ENCODE measurements around the gene UTP25. TPM values are rescaled to one million over a fixed set of nuclear protein-coding genes. Genes with fewer than 3 reads are reported as not detected.
"Not testable (repeated sequence)": the region's sequence is repeated elsewhere in the genome, so short reads cannot be mapped to it uniquely, and the experiment has no call there.

The UTP25 gene
- 1 to 10 TPM; 3.0 to 4.4 TPM for total RNA-seq
- long read RNA-seq, full-length matches to known transcripts = 3 of 8 reads
- long read RNA-seq, partial matches to known transcripts = 2 of 8 reads
- long read RNA-seq, other reads (novel, unspliced or antisense) = 3 of 8 reads

DNA sequence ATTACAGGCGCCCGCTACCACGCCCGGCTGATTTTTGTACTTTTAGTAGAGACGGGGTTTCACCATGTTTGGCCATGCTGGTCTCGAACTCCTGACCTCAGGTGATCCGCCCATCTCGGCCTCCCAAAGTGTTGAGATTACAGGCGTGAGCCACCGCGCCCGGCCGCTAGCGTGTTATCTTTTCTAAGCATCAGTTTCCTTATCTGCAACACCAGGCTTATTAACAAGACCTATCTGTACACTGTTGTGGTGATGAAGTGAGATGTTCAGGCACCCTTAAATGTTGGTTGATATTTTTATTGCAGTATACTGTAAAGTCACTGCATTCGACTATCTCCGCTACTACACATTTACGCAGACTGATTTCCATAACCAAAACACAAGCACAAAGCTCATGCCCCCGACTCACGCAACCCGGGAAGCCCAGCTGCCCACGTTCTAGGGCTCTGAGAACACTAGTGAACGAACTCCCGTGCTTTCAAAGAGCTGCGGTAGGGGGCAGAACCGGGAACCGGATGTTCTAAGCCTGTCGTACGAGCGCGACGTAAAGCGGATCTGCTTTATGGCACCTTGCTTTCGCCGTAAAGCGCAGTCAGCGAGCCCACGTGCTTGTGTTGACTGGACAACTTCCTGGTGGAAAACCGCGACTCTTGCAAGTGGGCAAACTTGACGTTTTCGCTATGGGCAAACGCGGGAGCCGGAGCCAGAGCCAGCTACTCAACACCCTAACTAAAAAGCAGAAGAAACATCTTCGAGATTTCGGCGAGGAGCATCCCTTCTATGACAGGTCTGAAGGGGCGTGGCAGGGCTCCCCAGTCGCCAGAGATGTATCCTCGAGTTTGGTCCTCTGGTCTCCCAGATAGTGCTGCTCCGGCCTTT, at the start of gene UTP25:
UTP25 (plus strand) TSS at position 589 of the 879 bp plus-strand sequence; CDS start at position 681, 92 bp downstream.
- peak; percentile 94 to 95 for ATAC-seq
- DNase-seq = peak; percentile 94
- intact Hi-C loops (cut with DNase I) = no loop called here

- intact Hi-C loops (cut with DNase I) = no loop called here
- ATAC-seq (no peak), DNase-seq (no peak)
These were observed 49.7 kb upstream of the UTP25 start for GRCh38 chr1:209778102-209778501.

DNA sequence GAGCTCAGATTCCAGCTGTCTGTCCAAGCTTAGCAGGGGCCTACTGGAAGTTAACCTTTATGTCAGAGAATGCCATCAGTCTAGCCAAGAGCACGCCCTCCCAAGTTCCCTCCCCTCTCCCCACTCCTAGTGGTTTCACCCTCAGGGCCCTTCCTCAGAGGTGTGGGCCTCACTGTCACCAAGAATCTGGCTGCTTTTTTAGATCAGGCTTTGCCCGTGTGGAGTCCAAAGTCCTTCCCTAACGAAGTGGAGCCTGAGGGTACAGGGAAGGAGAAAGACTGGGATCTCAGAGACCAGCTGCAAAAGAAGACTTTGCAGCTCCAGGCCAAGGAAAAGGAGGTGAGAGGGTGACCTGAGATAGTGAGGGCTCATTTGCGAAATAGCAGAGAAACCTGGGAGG, 47.5 kb upstream of the UTP25 start:
- intact Hi-C loops (cut with DNase I) = loop anchor here in 1 of 2 donors (5.0 kb wide), 1 partner anchor 42 kb away; no protein-coding TSS in a partner anchor
- no peak for DNase-seq
- no peak for ATAC-seq

- intact Hi-C loops (cut with DNase I) = loop anchor here in 1 of 2 donors (5.0 kb wide), 1 partner anchor 39 kb away; no protein-coding TSS in a partner anchor
These were observed 44.4 kb upstream of the UTP25 start for GRCh38 chr1:209783386-209783785.

DNA sequence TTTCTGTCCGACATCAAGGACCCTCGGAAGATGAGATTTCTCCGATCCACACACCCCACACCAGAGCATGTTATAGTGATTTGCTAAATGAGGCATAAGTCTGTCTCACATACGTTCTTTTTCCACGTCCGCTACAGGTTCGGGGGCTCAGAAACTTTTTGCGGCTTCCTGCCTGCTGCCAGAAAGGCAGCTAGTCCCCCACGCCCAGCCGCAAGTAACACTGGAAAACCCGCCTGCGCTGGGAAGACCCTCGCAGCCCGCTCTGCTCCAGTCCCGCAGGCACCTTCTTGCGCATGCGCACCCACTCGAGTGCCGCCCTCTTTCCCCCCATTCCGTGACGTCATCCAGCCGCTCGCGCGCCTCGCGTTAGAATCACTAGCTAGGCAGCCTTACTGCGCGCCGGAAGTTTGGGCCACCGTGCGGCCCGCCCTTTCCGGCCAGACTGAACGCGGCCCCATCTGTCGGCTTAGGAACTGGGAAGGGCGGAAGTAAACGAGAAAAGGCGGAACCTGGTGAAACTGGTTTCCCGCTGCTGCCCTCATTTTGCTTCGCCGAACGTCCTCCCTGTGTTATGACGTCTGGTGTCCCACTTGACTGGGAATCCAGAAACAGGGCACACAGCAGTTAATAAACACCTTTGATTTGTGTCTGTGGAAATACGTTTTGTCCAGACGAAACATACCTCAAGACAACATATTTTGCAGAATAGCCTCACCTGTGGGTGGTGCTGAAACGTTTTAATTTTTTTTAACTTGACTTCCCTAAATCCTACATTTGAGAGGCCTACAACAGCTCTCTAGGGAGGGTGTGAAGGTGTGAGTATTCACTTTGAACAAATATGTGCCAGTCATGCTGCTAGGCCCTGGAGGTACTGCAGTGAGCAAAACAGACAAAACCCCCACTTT, 43.3 kb upstream of the UTP25 start, which contains the start of gene C1orf74:
C1orf74 (minus strand) TSS at position 295 of the 905 bp plus-strand sequence. CDS start 925 bp downstream, outside the sequence.
- intact Hi-C loops (cut with DNase I) = loop anchor here in 1 of 2 donors (5.0 kb wide), 1 partner anchor 38 kb away; no protein-coding TSS in a partner anchor
- DNase-seq (peak; percentile 99), ATAC-seq (peak; percentile 98 to 99)

More at GRCh38 chr1:209783386-209783785, 44.4 kb upstream of the UTP25 start:
- DNase-seq = no peak
- ATAC-seq = no peak

GRCh38 chr1:209785592-209785991, 42.2 kb upstream of the UTP25 start:
- intact Hi-C loops (cut with DNase I) = no loop called here
- no peak for DNase-seq
- no peak for ATAC-seq

DNA sequence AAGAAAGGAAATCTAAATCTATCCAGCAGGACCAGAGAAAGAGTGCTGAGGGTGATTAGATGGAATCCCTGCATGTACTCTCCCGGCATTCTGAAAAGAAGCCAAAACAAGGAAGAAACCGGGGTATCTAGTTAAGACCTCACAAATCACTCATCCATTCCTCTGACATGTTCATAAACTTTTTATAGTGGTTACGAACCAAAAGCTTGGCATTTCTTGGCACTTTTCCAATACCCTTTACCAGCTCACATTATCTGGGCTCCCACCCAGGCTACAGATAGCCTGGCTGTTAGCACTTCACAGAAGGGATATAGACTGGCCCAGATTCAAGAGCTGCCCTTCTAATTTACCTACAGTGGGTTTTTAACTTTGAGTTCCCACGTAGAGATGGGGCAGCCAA, 41.6 kb upstream of the UTP25 start:
- ATAC-seq (no peak), DNase-seq (no peak)
- intact Hi-C loops (cut with DNase I) = no loop called here

DNA sequence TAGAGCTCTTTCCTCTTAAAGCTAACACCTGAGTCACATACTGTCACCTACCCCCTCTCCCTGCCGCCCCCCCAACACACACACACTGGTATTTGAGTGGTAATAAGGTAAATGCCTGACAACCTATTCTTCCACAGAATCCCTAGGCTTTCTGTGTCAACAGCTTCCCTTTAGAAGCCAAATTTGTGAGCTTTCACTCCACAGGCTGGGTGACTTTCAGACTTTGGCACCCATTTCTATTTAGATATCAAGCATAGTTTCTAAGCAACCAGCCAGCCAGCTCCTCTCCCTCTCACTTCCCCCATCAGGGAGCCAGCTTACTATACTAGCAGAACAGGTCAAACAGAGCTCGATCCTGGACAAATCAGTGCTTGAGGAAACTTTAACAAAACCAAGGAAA, 40.2 kb upstream of the UTP25 start:
- intact Hi-C loops (cut with DNase I) = no loop called here
- ATAC-seq (peak; percentile 42 to 50), DNase-seq (no peak)

DNA sequence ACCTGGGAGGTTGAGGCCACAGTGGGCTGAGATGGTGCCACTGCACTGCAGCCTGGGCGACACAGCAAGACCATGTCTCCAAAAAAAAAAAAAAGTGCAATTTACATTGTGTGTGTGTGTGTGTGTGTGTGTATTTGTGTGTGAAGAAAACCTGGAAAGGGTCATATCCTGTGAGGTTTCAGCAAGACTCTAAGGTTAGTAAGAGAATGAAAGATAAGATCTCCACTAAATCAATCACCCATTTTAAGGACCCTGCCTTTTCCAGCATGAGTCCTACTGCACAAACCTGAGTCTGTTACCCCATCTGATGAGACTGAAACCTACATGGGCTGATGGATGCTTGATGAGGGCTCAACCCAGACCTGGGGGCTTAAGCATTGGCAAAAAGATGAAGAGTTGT, 38.5 kb upstream of the UTP25 start:
- no peak for ATAC-seq
- DNase-seq = no peak
- intact Hi-C loops (cut with DNase I) = no loop called here

GRCh38 chr1:209790286-209791193, 37.2 kb upstream of the UTP25 start:
- intact Hi-C loops (cut with DNase I) = no loop called here
- DNase-seq = no peak
- no peak for ATAC-seq

GRCh38 chr1:209791920-209792319, 35.9 kb upstream of the UTP25 start:
- no peak for ATAC-seq
- intact Hi-C loops (cut with DNase I) = no loop called here
- no peak for DNase-seq

DNA sequence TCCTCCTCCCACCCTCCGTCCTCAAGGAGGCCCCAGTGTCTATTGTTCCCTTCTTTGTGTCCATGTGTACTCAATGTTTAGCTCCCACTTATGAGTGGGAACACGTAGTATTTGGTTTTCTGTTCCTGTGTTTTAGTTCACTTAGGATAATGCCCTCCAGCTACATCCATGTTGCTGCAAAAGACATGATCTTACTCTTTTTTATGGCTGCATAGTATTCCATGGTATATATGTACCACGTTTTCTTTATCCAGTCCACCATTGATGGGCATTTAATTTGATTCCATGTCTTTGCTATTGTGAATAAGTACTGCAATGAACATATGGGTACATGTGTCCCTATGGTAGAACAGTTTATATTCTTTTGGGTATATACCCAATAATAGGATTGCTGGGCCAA, 34.1 kb upstream of the UTP25 start:
- ATAC-seq; DNase-seq; intact Hi-C loops (cut with DNase I): not testable (repeated sequence)

DNA sequence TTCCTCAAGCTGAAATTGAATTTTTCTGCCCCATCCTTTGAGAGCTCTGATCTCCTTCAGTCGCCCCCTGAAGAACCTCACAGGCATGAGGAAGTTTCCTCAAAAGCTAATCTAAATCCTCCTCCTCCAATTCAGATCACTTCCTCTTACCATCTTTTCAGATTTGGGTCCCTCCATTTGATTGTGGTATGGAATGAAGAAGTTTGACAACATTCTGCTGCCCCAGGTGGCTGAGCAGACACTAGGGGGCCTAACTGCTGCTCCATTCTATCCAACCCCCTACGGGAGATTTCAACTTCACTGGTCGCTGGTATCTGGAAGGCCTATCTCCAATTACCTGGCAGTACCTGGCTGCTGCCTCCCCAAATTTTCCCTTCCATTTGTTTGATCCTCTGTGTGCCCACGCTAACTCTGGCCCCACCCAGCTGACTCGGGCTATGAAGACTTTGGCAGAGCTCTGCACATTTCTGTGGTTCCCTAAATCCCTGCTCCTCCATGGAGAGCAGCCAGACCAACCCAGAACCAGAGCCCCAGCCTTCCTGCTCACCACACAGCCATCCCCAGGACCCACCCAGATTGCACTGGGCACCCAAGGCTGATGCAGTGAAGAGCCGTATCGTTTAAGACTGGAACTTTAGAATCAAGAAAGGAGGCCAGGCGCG, 29.7 kb upstream of the UTP25 start:
- intact Hi-C loops (cut with DNase I) = no loop called here
- ATAC-seq = no peak

DNA sequence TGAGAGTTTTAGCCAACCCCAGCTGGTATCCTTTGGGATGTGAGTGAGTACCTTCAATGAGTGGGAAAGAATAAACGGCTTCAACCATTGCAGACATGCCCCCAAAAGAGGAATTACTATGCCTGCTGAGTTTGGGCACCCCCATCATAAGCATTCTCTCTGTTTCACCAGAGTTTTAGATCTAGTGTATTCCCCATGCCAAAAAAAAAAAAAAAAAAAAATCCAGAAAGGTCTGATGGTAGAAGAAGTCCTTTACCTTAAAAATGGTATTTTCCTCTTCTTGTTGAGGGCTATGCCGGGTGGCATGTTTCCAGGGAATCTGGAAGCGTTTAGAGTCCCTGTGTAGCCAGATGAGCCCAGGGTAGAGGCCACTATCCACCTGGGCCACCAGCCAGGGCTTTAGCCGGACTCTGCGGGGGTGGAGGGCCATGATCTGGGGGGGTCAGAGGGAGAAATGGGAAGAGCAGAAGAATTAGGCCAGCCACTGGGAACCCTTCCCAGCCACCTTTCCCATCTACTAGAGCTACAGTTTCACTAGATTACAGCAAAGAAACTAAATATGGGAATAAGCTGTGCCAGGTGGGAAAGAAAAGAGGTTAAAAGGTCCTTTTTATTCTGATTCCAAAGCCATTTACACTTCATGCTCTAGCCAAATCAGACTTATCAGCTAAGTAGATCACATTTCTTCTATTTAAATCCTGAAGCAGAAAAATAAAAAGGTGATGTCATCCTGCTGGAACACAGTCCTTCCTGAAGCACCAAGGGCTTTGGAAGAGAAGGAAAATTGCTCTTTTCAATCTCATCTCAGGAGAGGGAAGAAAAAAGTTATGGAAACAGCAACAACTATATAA, 26.6 kb upstream of the UTP25 start:
- peak; percentile 35 for DNase-seq
- peak in 1 of 2 donors; percentile 12 for ATAC-seq
- intact Hi-C loops (cut with DNase I) = no loop called here

More for the DNA sequence above, 29.7 kb upstream of the UTP25 start:
- no peak for DNase-seq

DNA sequence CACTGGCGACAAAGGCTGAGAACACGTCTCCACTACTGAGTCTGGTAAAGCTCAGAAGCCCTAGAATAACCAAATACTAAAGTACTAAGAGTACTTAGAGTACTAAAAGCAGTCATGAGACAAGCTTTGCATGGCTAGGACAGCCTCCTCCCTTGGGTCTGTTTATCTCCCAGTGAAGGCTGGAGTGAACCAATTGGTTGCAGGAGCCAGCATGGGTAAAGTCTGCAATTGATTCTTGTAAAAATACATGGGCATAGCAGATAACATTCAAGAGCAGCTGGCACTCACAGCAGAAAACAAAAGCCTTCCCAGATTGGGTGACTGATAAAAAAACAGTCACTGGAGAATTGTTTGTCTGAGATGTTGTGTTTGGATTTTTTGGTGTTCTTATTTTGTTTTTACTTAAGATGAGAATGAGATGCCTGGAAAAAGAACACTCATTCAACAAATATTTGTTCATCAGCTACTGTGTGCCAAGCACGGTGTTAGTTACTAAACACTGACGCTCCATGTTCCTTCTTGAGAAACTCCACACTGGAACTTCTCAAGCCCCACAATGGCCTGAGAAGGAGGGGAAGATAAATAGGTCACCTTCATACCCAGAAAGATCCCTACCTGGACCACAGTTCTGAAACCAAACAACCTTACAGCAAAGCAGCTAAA, 25.5 kb upstream of the UTP25 start:
- intact Hi-C loops (cut with DNase I) = no loop called here
- peak in 1 of 2 donors; percentile 20 for ATAC-seq
- DNase-seq = no peak

- intact Hi-C loops (cut with DNase I) = no loop called here
- DNase-seq = no peak
- ATAC-seq = no peak
These were observed 25.0 kb upstream of the UTP25 start for GRCh38 chr1:209802780-209803152.
